Natural killer cell (primary cell): ENCODE measurements around the gene C22orf31. TPM values are rescaled to one million over a fixed set of nuclear protein-coding genes. Genes with fewer than 3 reads are reported as not detected.

Experiments
- ATAC-seq, 3 donors: fragments of 150-1000 bp in 2 of 3; fragments of 200-7000 bp in 1 of 3; cut with Tn5 transposase; 1 replicate in 1 of 3; 2 replicates in 2 of 3; pipeline ENCODE4 v1.10.0; 2021; ENCODE audit warnings: mild to moderate bottlenecking in 2 of 3, moderate library complexity in 2 of 3
- DNase-seq, 2 donors: peaks; one replicate each; pipeline versions ENCODE4 v3.0.0 to v3.0.0-alpha.2; 2013 to 2021; ENCODE audit warnings: mixed read lengths in 1 of 2
- H3K27ac ChIP-seq: one replicate; pipeline ENCODE4 v1.5.1; 2013; ENCODE audit warnings: mild to moderate bottlenecking, low read length
- H3K27me3 ChIP-seq: one replicate; pipeline ENCODE4 v1.6.1; 2013; ENCODE audit warnings: low read length; ENCODE audit not compliant: control insufficient read depth, insufficient read depth
- H3K36me3 ChIP-seq: one replicate; pipeline ENCODE4 v1.6.1; 2013; ENCODE audit warnings: low read length; ENCODE audit not compliant: control insufficient read depth, insufficient read depth
- H3K4me1 ChIP-seq: one replicate; pipeline ENCODE4 v1.6.1; 2013; ENCODE audit warnings: low read length; ENCODE audit not compliant: control insufficient read depth, insufficient read depth
- H3K4me3 ChIP-seq: one replicate; pipeline ENCODE4 v1.5.1; 2013; ENCODE audit warnings: low read length
- H3K9me3 ChIP-seq: one replicate; pipeline ENCODE4 v1.6.1; 2013; ENCODE audit warnings: low read length; ENCODE audit not compliant: control insufficient read depth, insufficient read depth
- H3K27ac Mint-ChIP-seq, 2 donors: one replicate each; pipeline ENCODE4 v1.8.0; 2022; ENCODE audit warnings: mild to moderate bottlenecking in 2 of 2, mixed read lengths in 2 of 2, moderate library complexity in 1 of 2
- H3K27me3 Mint-ChIP-seq, 2 donors: one replicate each; pipeline ENCODE4 v1.8.0; 2022; ENCODE audit warnings: low read depth in 2 of 2, mixed read lengths in 2 of 2
- H3K36me3 Mint-ChIP-seq: one replicate; pipeline ENCODE4 v1.8.0; 2022; ENCODE audit warnings: mixed read lengths
- H3K4me1 Mint-ChIP-seq, 2 donors: one replicate each; pipeline ENCODE4 v1.8.0; 2022; ENCODE audit warnings: mixed read lengths in 2 of 2
- H3K4me3 Mint-ChIP-seq: one replicate; pipeline ENCODE4 v1.8.0; 2022; ENCODE audit warnings: mild to moderate bottlenecking, moderate library complexity, mixed read lengths
- H3K9me3 Mint-ChIP-seq, 2 donors: one replicate each; pipeline ENCODE4 v1.8.0; 2022; ENCODE audit warnings: mixed read lengths in 2 of 2
- CTCF ChIP-seq: fragments of 200-600 bp; IDR thresholded peaks from one replicate; pipeline ENCODE4 v1.8.0; 2022; ENCODE audit warnings: antibody characterized with exemption
- WGBS: methylation state at CpG from one replicate; pipeline ENCODE4 v1.1.7; 2013; ENCODE audit warnings: missing lambda C conversion rate; ENCODE audit not compliant: insufficient coverage; 5-methylcytosine and 5-hydroxymethylcytosine counted together
- intact Hi-C: fragments of 100-400 bp; cut with micrococcal nuclease; formaldehyde crosslinking; loops from one replicate; pipeline ENCODE4 v1.14.2; 2022
- total RNA-seq, 4 donors: library from RNA; stranded (reverse); fragments of 120-200 nt in 1 of 4; gene quantifications; one replicate each; pipeline versions ENCODE4 v1.2.3 to v1.2.4, GENCODE V29; 2013 to 2022

Gene C22orf31
- total RNA-seq, 3 donors from 2014 or later (not counting 1 experiment from before 2014, with no cell fraction given), result not detected

DNA sequence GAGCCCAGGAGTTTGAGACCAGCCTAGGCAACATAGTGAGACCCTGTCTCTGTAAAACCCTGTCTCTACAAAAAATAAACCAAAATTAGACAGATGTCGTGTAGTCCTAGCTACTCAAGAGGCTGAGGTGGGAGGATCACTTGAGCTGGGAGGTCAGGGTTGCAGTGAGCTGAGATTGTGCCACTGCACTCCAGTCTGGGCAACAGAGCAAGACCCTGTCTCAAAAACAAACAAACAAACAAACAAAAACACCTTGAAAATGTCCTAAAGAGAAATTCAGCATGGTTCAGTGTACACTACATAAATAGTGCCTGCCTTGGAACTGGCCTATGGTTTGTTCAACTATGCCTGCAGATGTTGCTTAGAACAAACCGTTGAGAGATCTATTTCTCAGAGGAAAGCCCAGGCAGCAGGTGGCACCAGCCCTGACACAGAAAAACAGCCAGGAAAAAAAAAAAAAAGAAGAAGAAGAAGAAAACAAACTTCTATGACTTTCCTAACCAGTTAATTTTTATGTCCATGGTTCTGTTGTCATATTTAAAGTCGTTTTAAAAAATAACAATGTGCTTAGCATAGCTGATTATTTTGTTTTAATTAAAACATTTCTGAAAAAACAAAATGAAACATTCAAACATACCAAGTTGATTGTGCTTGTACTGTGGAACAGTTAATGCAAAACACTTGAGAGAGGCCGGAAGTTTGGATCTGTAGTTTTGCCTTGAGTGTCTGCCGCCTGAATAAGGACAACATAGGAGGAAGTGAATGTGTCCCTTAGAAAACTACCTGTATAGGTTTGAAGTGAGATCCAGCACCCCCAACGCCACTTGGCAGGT lies 16.6 kb upstream of the C22orf31 start:
- ATAC-seq, result no peak
- intact Hi-C loops, result no loop called here
- 79% methylated on average over 5 of the region's 6 CpGs for WGBS

DNA sequence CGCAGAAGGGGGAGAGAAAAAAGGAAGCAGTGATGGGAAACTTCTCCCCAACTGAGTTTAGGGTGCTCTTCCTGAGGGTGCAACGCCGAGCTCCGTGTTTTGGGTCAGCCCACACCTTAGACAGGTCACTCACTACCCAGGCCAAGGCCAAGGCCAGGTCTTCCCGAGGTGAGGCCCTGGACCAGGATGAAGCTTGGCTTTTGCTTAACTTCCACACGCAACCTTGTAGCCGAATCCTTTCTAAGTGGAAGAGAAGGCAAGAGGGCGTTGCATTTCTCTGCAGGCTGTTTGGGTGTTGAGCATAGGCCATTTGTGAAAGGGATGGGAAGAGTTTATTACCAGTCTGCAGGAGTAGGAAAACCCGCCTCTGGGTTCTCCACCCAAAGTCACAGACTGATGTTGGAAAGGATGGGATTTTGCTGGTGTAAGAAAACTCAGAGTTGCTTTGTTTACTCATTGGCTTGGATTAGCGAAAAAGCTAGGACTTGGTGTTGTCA lies 12.7 kb upstream of the C22orf31 start:
- Mint-ChIP-seq H3K36me3 (no peaks in the 10 kb centered on the region), H3K4me1 (peaks cover 17 to 31% of the 10 kb centered on the region in 2 donors), H3K27me3 (peaks cover 63 to 65% of the 10 kb centered on the region in 2 donors), H3K27ac (no peak overlapping the region), H3K9me3 (no peaks in the 10 kb centered on the region), H3K4me3 (peak overlapping the region; percentile 72)
- Histone ChIP-seq H3K27ac (no peak overlapping the region), H3K36me3 (no peaks in the 10 kb centered on the region), H3K9me3 (no peaks in the 10 kb centered on the region), H3K4me3 (no peak overlapping the region), H3K27me3 (peaks cover 36% of the 10 kb centered on the region), H3K4me1 (peaks cover 27% of the 10 kb centered on the region)
- TF ChIP-seq CTCF, result no peak
- no peak for ATAC-seq
- 75% methylated on average over 9 of the region's 10 CpGs for WGBS
- intact Hi-C loops, result no loop called here
- DNase-seq, result no peak

More for the DNA sequence above, 16.6 kb upstream of the C22orf31 start:
- H3K9me3 Mint-ChIP-seq, result no peaks in the 10 kb centered on the region
- H3K27me3 Mint-ChIP-seq, result peaks cover 52 to 69% of the 10 kb centered on the region in 2 donors
- no peak overlapping the region for H3K27ac ChIP-seq
- H3K4me3 Mint-ChIP-seq, result no peak overlapping the region
- peaks cover 37% of the 10 kb centered on the region for H3K27me3 ChIP-seq
- no peak for DNase-seq
- peaks cover 18 to 28% of the 10 kb centered on the region in 2 donors for H3K4me1 Mint-ChIP-seq
- no peaks in the 10 kb centered on the region for H3K9me3 ChIP-seq
- no peaks in the 10 kb centered on the region for H3K36me3 Mint-ChIP-seq
- H3K4me1 ChIP-seq, result peaks cover 21% of the 10 kb centered on the region
- no peaks in the 10 kb centered on the region for H3K36me3 ChIP-seq
- H3K27ac Mint-ChIP-seq, result no peak overlapping the region
- no peak for TF ChIP-seq CTCF
- no peak overlapping the region for H3K4me3 ChIP-seq

DNA sequence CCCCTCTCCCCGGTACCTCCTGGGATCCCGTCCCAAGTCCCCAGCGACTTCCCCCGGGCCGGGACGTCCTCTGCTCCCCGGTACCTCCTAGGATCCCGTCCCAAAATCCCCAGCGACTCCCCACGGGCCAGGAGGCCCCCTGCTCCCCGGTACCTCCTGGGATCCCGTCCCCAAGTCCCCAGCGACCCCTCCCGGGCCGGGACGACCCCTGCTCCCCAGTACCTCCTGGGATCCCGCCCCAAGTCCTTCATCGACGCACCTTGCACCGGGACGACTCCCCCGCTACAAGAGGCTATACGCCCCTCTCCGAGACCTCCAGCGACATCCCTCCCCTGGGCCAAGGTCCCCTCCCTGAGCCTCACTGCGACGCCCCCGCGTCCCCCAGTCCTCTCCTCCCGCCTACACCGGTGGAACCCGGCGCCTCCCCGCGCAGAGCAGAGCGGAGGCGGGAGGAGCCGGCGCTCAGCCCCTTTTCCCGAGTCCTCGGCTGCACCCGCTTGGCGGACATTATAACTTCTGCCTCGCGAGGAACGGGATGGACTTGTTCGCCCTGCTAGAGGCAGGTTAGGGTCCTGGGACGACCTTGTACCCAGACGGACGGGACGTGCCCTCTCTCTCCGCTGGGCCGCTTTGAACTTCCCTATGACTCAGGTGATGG lies 12.1 kb upstream of the C22orf31 start:
- Histone ChIP-seq H3K36me3 (no peaks in the 10 kb centered on the region), H3K9me3 (no peaks in the 10 kb centered on the region), H3K4me3 (peak overlapping the region; percentile 23), H3K4me1 (peaks cover 24% of the 10 kb centered on the region), H3K27me3 (peaks cover 34% of the 10 kb centered on the region), H3K27ac (no peak overlapping the region)
- intact Hi-C loops, result no loop called here
- no peak for TF ChIP-seq CTCF
- Mint-ChIP-seq H3K36me3 (no peaks in the 10 kb centered on the region), H3K4me3 (peak overlapping the region; percentile 49), H3K27me3 (peaks cover 60 to 62% of the 10 kb centered on the region in 2 donors), H3K27ac (no peak overlapping the region), H3K9me3 (no peaks in the 10 kb centered on the region), H3K4me1 (peaks cover 11 to 25% of the 10 kb centered on the region in 2 donors)
- 7% methylated on average over 53 of the region's 53 CpGs for WGBS
- no peak for ATAC-seq
- peak in 1 of 2 donors; percentile 31 for DNase-seq
